HG03135 (cell line): ENCODE results near the gene FAM174C.
"Not testable (repeated sequence)": the region's sequence is repeated elsewhere in the genome, so short reads cannot be mapped to it uniquely, and the experiment has no call there.

ENCODE experiments used
- ATAC-seq: cut with Tn5 transposase; IDR thresholded peaks from one replicate; pipeline ENCODE4 v1.9.1; 2021; ENCODE audit warnings: mild to moderate bottlenecking, moderate library complexity; ENCODE audit not compliant: unreplicated experiment

The FAM174C gene

GRCh38 chr19:1296575-1297271 lies 21.4 kb downstream of the FAM174C start:
- no peak for ATAC-seq

- no peak for ATAC-seq
Observed at GRCh38 chr19:1298235-1298634, 22.9 kb downstream of the FAM174C start.

- ATAC-seq, result no peak
Observed at GRCh38 chr19:1299801-1300200, 24.5 kb downstream of the FAM174C start.

GRCh38 chr19:1300744-1301490 lies 25.6 kb downstream of the FAM174C start:
- no peak for ATAC-seq

GRCh38 chr19:1302533-1303239 lies 27.4 kb downstream of the FAM174C start:
- no peak for ATAC-seq

GRCh38 chr19:1304197-1304924 lies 29.0 kb downstream of the FAM174C start:
- no peak for ATAC-seq

- ATAC-seq, result not testable (repeated sequence)
Observed at GRCh38 chr19:1305354-1305753, 30.0 kb downstream of the FAM174C start.

GRCh38 chr19:1307320-1307719 lies 32.0 kb downstream of the FAM174C start:
- ATAC-seq, result no peak

- ATAC-seq, result no peak
Observed at GRCh38 chr19:1307755-1308303, 32.5 kb downstream of the FAM174C start.

- ATAC-seq, result no peak
Observed at GRCh38 chr19:1308718-1309117, 33.4 kb downstream of the FAM174C start.

- ATAC-seq, result no peak
Observed at GRCh38 chr19:1309977-1310852, 34.9 kb downstream of the FAM174C start.

GRCh38 chr19:1310853-1311180 lies 35.5 kb downstream of the FAM174C start:
- ATAC-seq, result no peak

- ATAC-seq, result no peak
Observed at GRCh38 chr19:1311543-1312091, 36.3 kb downstream of the FAM174C start.

- no peak for ATAC-seq
Observed at GRCh38 chr19:1312767-1313694, 37.7 kb downstream of the FAM174C start.

- ATAC-seq, result no peak
Observed at GRCh38 chr19:1313695-1314613, 38.6 kb downstream of the FAM174C start.

GRCh38 chr19:1315470-1316166 lies 40.3 kb downstream of the FAM174C start:
- ATAC-seq, result no peak

GRCh38 chr19:1316466-1316865 lies 41.1 kb downstream of the FAM174C start:
- ATAC-seq, result no peak
